Caki2 (cell line): Measurements from ENCODE around the gene PHC2. TPM values are rescaled to one million over a fixed set of nuclear protein-coding genes. Genes with fewer than 3 reads are reported as not detected.
"Not testable (repeated sequence)": the region's sequence is repeated elsewhere in the genome, so short reads cannot be mapped to it uniquely, and the experiment has no call there.

ENCODE experiments used
- DNase-seq: peaks from one replicate; pipeline ENCODE4 v3.0.0-alpha.2; 2015; ENCODE audit warnings: low read depth
- in situ Hi-C: cut with HindIII; loops from 2 replicates; pipeline ENCODE4 v1.10.0; 2016; ENCODE audit warnings: low sequenced_read_pairs, low pct_unique_long_range_greater_than_20kb, mixed read lengths
- total RNA-seq: library from RNA; depleted of rRNA; stranded (reverse); fragments of >200 nt; shearing (Covaris generic); gene quantifications from 2 replicates; pipeline ENCODE4 v1.2.3, GENCODE V29; 2014; ENCODE audit warnings: low replicate concordance

PHC2 gene
- total RNA-seq, 1 experiment from 2014 or later, result 82.5 TPM

- in situ Hi-C loops, result no loop called here
- DNase-seq, result no peak
Measured at GRCh38 chr1:33312413-33312749, 118.5 kb downstream of the PHC2 start.

GRCh38 chr1:33311706-33312412 lies 119.0 kb downstream of the PHC2 start:
- in situ Hi-C loops, result no loop called here
- no peak for DNase-seq

- in situ Hi-C loops, result no loop called here
- DNase-seq, result no peak
Measured at GRCh38 chr1:33310702-33311101, 120.2 kb downstream of the PHC2 start.

- in situ Hi-C loops, result not testable (repeated sequence)
Measured at GRCh38 chr1:33309351-33309750, 121.5 kb downstream of the PHC2 start.

GRCh38 chr1:33307494-33307864 lies 123.4 kb downstream of the PHC2 start:
- in situ Hi-C loops, result no loop called here

More at GRCh38 chr1:33309351-33309750, 121.5 kb downstream of the PHC2 start:
- not testable (repeated sequence) for DNase-seq

GRCh38 chr1:33306653-33307493 lies 124.0 kb downstream of the PHC2 start:
- in situ Hi-C loops, result no loop called here

More at GRCh38 chr1:33307494-33307864, 123.4 kb downstream of the PHC2 start:
- DNase-seq, result no peak

GRCh38 chr1:33305816-33306652 lies 124.9 kb downstream of the PHC2 start:
- in situ Hi-C loops, result no loop called here
- DNase-seq, result no peak

More at GRCh38 chr1:33306653-33307493, 124.0 kb downstream of the PHC2 start:
- no peak for DNase-seq

- DNase-seq, result no peak
- in situ Hi-C loops, result no loop called here
Measured at GRCh38 chr1:33305016-33305415, 125.9 kb downstream of the PHC2 start.

GRCh38 chr1:33302325-33302724 lies 128.6 kb downstream of the PHC2 start:
- DNase-seq, result no peak
- in situ Hi-C loops, result no loop called here

- in situ Hi-C loops, result no loop called here
- DNase-seq, result no peak
Measured at GRCh38 chr1:33301273-33301984, 129.5 kb downstream of the PHC2 start.

- in situ Hi-C loops, result no loop called here
- no peak for DNase-seq
Measured at GRCh38 chr1:33300673-33301072, 130.2 kb downstream of the PHC2 start.

GRCh38 chr1:33299461-33300155 lies 131.3 kb downstream of the PHC2 start:
- in situ Hi-C loops, result no loop called here
- DNase-seq, result no peak

GRCh38 chr1:33298623-33299277 lies 132.1 kb downstream of the PHC2 start:
- peak; percentile 34 for DNase-seq
- in situ Hi-C loops, result no loop called here

- peak; percentile 9 for DNase-seq
- in situ Hi-C loops, result no loop called here
Measured at GRCh38 chr1:33297911-33298622, 132.8 kb downstream of the PHC2 start.

GRCh38 chr1:33296824-33297223 lies 134.1 kb downstream of the PHC2 start:
- in situ Hi-C loops, result no loop called here

GRCh38 chr1:33296082-33296458 lies 134.8 kb downstream of the PHC2 start:
- DNase-seq, result no peak
- in situ Hi-C loops, result no loop called here

More at GRCh38 chr1:33296824-33297223, 134.1 kb downstream of the PHC2 start:
- DNase-seq, result no peak
